Pancreas (tissue), 10 donors: ENCODE measurements around the gene EDN2. TPM values are rescaled to one million over a fixed set of nuclear protein-coding genes. Genes with fewer than 3 reads are reported as not detected.

Experiments used
- ATAC-seq, 4 donors: fragments of 200-7000 bp; cut with Tn5 transposase; one replicate each; pipeline versions ENCODE4 v1.8.0 to v1.9.1; 2020; ENCODE audit warnings: mild to moderate bottlenecking in 4 of 4, moderate library complexity in 4 of 4
- DNase-seq, 6 donors: peaks; one replicate each; pipeline ENCODE4 v3.0.0-alpha.2; 2020
- FAIRE-seq: peaks from 2 replicates; lab custom pipeline; 2012; peaks lifted over from hg19 to GRCh38; lab: Jason Lieb, UNC
- H3K27ac ChIP-seq, 4 donors: fragments of 200-600 bp; sonication (generic); 1 replicate in 3 of 4; 2 replicates in 1 of 4; pipeline versions ENCODE4 v1.5.0 to v1.8.0; 2020
- H3K27me3 ChIP-seq, 4 donors: fragments of 200-600 bp; one replicate each; pipeline ENCODE4 v1.8.0; 2021
- H3K36me3 ChIP-seq, 3 donors: fragments of 200-600 bp; sonication (generic) in 1 of 3; one replicate each; pipeline versions ENCODE4 v1.5.0 to v1.8.0; 2020 to 2021
- H3K4me1 ChIP-seq, 3 donors: fragments of 200-600 bp; one replicate each; pipeline ENCODE4 v1.8.0; 2021
- H3K4me3 ChIP-seq, 4 donors: fragments of 200-600 bp; sonication (generic) in 2 of 4; one replicate each; pipeline versions ENCODE4 v1.5.0 to v1.8.0; 2020 to 2021
- H3K9me3 ChIP-seq, 4 donors: fragments of 200-600 bp; one replicate each; pipeline ENCODE4 v1.8.0; 2021
- WGBS, 2 donors: extraction: QIAGEN DNeasy Blood & Tissue Kit; methylation state at CpG; one replicate each; pipeline ENCODE4 v1.1.7; 2013; 5-methylcytosine and 5-hydroxymethylcytosine counted together
- intact Hi-C, 3 donors: fragments of 100-400 bp; cut with DNase I; formaldehyde crosslinking; loops; one replicate each; pipeline versions ENCODE4 v1.11.1 to v1.14.2; 2022
- polyA plus RNA-seq, 2 donors: library from polyadenylated mRNA; stranded (reverse); fragments of 200-250 nt; gene quantifications; one replicate each; pipeline ENCODE4 v1.2.3, GENCODE V29; 2013
- total RNA-seq, 6 donors: library from RNA; stranded (reverse); fragmentation: NEBNext Ultra II Directional in 4 of 6; extraction: Animal tissue kit (Norgen Biotek cat#: 25700) in 4 of 6; gene quantifications; one replicate each; pipeline versions ENCODE4 v1.2.1 to v1.2.4, GENCODE V29; 2021 to 2023
- TF ChIP-seq, protein P1 (sequence below), 4 donors: fragments of 200-600 bp; sonication (generic) in 3 of 4; IDR thresholded peaks; one replicate each; pipeline versions ENCODE4 v1.5.0 to v1.8.0; 2021; ENCODE audit warnings: antibody characterized with exemption in 4 of 4
- donor health status: healthy with polysubstance abuse.
- donor health status: DM: no; HTN: no; CAD: no; lungs with moderate emphysema.
- donor health status: DM: no; HTN: no; CAD: no.
- donor health status: control.
- donor health status: control.
- donor health status: Bipolar disorder and iron deficiency.
- donor health status: DM: yes; HTN: yes; CAD: no.
- donor health status: DM: no; HTN: no; CAD: no.
- donor health status: DM: no; HTN: no; CAD: no.
- donor health status: DM: yes; HTN: yes; CAD: no.

Gene EDN2
- total and polyA plus RNA-seq, 8 donors: 1.2 to 8.3 (median 1.8) TPM

DNA sequence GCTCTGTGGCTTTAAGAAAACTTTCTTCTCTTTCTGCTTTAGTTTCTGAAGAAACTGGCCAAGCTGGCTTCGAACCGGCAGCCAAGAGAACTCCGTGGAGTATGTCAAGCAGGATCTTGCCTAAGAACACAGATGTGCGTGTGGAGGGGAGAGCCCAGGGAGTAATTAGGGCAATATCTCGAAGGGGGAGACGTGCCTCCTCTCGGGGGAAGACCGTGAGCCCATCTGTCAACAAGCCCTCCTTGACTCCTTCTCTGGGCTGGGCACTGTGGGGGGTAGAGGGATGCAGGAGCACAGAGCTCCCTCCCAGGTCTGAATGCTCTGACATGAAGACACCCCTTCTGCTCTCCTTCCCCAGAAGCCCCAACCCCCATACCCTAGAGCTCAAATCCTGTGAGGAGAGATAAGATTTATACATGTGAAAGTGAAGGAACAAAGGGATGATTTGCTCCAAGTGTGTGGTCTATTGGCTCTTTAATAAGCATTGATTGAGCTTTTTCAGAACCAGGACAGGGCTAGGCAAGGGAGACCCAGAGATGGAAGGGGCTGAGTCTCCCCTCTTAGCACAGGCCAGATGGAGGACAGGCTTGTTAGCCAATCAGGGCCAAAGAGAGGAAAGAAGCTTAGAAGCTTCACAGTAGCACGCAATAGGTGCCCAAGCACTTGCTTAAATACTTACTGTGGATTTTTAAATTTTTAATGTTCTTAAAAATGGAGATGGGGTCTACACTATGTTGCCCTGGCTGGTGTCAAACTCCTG, 37.5 kb downstream of the EDN2 start:
- no peaks in the 10 kb centered on the region for H3K27me3 ChIP-seq
- no peak for FAIRE-seq
- no peaks in the 10 kb centered on the region for H3K36me3 ChIP-seq
- H3K27ac ChIP-seq: no peak overlapping the region
- 60 to 66% methylated on average over 9 of the region's 9 CpGs for WGBS, 2 donors
- TF ChIP-seq, protein P1, sequence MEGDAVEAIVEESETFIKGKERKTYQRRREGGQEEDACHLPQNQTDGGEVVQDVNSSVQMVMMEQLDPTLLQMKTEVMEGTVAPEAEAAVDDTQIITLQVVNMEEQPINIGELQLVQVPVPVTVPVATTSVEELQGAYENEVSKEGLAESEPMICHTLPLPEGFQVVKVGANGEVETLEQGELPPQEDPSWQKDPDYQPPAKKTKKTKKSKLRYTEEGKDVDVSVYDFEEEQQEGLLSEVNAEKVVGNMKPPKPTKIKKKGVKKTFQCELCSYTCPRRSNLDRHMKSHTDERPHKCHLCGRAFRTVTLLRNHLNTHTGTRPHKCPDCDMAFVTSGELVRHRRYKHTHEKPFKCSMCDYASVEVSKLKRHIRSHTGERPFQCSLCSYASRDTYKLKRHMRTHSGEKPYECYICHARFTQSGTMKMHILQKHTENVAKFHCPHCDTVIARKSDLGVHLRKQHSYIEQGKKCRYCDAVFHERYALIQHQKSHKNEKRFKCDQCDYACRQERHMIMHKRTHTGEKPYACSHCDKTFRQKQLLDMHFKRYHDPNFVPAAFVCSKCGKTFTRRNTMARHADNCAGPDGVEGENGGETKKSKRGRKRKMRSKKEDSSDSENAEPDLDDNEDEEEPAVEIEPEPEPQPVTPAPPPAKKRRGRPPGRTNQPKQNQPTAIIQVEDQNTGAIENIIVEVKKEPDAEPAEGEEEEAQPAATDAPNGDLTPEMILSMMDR (IDR thresholded peaks at IDR 0.05): no peak
- no peaks in the 10 kb centered on the region for H3K9me3 ChIP-seq
- DNase-seq: no peak
- no peak overlapping the region for H3K4me3 ChIP-seq
- H3K4me1 ChIP-seq: no peaks in the 10 kb centered on the region
- ATAC-seq: no peak
- intact Hi-C loops: no loop called here

DNA sequence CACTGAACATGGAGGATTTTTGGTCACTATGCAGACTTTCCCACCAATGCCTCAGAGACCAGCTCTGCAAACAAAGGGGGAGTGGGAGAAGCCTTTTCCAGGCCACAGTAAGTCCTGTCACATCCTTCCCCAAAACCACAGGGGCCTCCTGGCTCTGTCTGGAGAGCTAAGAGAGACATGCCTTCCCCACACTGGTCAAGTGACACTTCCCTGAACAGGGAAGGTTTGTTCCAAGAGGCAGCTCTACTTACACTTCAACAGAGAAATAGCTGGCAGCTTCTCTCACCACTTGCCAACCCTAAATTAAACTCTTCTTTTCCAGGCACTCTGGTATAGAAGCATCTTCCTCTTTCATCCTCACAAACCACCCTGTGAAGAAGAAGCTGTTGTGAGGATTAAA, 39.7 kb downstream of the EDN2 start:
- no peaks in the 10 kb centered on the region for H3K27me3 ChIP-seq
- no peak overlapping the region for H3K4me3 ChIP-seq
- ATAC-seq (no peak), DNase-seq (no peak), FAIRE-seq (no peak)
- no peaks in the 10 kb centered on the region for H3K4me1 ChIP-seq
- TF ChIP-seq, protein P1 (IDR thresholded peaks at IDR 0.05): no peak
- no peaks in the 10 kb centered on the region for H3K36me3 ChIP-seq
- H3K9me3 ChIP-seq: no peaks in the 10 kb centered on the region
- intact Hi-C loops: no loop called here
- H3K27ac ChIP-seq: no peak overlapping the region

GRCh38 chr1:41444246-41444645, 40.2 kb downstream of the EDN2 start:
- H3K36me3 ChIP-seq: no peaks in the 10 kb centered on the region
- TF ChIP-seq, protein P1 (IDR thresholded peaks at IDR 0.05): no peak
- H3K27ac ChIP-seq: no peak overlapping the region
- DNase-seq (no peak), FAIRE-seq (no peak), ATAC-seq (no peak)
- no peak overlapping the region for H3K4me3 ChIP-seq
- H3K9me3 ChIP-seq: no peaks in the 10 kb centered on the region
- WGBS, 2 donors: 47 to 49% methylated on average over 3 of the region's 3 CpGs
- no peaks in the 10 kb centered on the region for H3K27me3 ChIP-seq
- intact Hi-C loops: no loop called here
- H3K4me1 ChIP-seq: no peaks in the 10 kb centered on the region

DNA sequence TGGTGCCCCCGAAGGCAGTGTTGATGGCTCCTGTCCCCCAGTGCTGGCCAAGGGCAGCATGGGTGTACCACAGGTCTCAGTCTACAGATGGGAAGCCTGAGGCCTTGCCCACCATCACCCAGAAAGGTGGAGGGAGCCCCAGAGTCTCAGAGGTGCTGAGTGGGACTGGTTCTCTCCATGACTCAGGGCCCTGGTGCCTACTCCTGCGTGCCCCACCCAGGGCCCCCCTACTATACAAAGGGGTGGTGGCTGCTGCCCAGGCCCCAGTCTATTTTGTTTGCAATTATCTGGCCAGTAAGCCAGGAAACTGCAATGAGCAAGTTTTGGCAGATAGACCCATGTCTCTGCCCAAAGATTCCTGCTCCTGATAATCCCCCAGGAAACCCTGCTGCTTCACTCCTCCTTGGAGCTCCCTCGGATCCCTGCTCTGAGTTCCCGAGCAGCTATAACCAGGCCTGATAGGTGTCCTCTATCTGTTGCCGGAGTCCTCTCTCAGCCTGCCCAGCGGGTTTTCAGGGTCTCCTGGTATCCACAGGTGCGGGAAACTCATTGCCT, 41.7 kb downstream of the EDN2 start:
- FAIRE-seq (no peak), DNase-seq (no peak), ATAC-seq (no peak)
- intact Hi-C loops: no loop called here
- Histone ChIP-seq H3K4me3 (no peak overlapping the region), H3K4me1 (no peaks in the 10 kb centered on the region), H3K36me3 (no peaks in the 10 kb centered on the region), H3K9me3 (no peaks in the 10 kb centered on the region), H3K27me3 (no peaks in the 10 kb centered on the region), H3K27ac (no peak overlapping the region)
- 71 to 72% methylated on average over 7 of the region's 7 CpGs for WGBS, 2 donors
- TF ChIP-seq, protein P1 (IDR thresholded peaks at IDR 0.05): no peak
